Measurements from ENCODE around the gene ZNF496. TPM values are rescaled to one million over a fixed set of nuclear protein-coding genes. Genes with fewer than 3 reads are reported as not detected.
"Not testable (repeated sequence)": the region's sequence is repeated elsewhere in the genome, so short reads cannot be mapped to it uniquely, and the experiment has no call there.

Gene ZNF496
- total RNA-seq, 2 donors from 2014 or later = 30.0 to 53.4 TPM

DNA sequence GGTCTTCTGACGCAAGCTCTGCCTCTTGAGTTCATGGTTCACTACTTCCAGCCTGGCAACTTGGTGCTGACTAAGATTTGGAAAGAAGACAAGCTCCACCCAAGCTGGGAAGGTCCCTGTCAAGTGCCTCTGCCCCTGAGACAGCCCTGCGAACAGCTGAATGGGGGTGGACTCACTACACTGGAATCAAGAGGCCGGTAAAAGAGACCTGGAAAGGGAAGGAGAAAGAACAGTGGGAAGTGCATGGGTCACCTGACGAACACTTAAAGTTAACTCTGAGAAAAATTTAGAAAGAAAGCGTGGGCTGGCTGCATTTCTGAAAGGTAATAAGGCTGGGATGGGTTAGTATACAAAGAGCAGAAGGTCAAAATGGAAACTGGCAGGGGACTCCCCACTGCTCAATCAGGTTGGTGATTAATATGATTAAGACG, 26.1 kb upstream of the ZNF496 start:
- no peaks in the 10 kb centered on the region for H3K9me3 ChIP-seq
- H3K4me1 ChIP-seq = no peaks in the 10 kb centered on the region
- DNase-seq (no peak), ATAC-seq (no peak)
- no peaks in the 10 kb centered on the region for H3K36me3 ChIP-seq (replicated peaks in 1 of 2; ENCODE audit: insufficient read depth in 1 of 2, low read depth in 2 of 2)
- TF ChIP-seq, protein P1, sequence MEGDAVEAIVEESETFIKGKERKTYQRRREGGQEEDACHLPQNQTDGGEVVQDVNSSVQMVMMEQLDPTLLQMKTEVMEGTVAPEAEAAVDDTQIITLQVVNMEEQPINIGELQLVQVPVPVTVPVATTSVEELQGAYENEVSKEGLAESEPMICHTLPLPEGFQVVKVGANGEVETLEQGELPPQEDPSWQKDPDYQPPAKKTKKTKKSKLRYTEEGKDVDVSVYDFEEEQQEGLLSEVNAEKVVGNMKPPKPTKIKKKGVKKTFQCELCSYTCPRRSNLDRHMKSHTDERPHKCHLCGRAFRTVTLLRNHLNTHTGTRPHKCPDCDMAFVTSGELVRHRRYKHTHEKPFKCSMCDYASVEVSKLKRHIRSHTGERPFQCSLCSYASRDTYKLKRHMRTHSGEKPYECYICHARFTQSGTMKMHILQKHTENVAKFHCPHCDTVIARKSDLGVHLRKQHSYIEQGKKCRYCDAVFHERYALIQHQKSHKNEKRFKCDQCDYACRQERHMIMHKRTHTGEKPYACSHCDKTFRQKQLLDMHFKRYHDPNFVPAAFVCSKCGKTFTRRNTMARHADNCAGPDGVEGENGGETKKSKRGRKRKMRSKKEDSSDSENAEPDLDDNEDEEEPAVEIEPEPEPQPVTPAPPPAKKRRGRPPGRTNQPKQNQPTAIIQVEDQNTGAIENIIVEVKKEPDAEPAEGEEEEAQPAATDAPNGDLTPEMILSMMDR (IDR thresholded peaks at IDR 0.05) = no peak
- TF ChIP-seq POLR2A (IDR thresholded peaks at IDR 0.05) = no peak
- intact Hi-C loops (cut with DNase I) = no loop called here
- 36 to 39% methylated on average over 6 of the region's 6 CpGs for WGBS, 2 donors
- no peak overlapping the region for H3K4me3 ChIP-seq
- H3K27ac ChIP-seq = no peak overlapping the region
- H3K27me3 ChIP-seq = no peaks in the 10 kb centered on the region

DNA sequence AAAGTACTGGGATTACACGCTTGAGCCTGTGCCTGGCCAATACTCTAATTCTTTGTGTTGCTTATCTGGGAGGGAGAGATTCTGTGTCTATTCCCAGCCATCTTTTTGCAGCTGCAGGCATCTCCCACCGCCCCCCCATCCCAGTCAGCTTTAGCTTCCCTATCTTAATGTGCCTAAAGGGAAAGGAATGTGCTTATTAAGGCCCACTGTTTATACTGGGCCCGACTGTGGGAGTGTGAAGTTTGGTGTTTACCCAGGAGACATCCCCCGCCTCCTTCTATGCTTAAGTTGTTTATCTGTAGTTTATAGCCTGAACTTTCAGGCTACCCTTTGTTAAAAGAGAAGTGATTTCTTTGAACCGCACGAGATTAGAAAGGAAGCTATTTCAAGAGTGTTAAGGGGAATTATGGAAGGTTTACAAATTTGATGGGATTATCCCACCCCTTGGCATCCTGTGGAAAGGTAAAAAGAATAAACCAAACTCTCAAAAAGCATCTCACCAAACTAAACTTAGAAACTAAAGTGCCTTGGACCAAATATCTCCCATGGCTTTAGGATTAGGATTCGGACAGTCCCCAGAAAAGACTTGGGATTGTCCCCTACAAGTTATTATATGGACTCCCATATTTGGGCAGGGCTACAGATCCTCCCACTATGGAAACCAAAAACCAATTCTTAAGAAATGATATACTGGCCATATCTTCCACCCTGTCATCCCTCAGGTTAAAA, 25.5 kb upstream of the ZNF496 start:
- Histone ChIP-seq H3K27me3 (no peaks in the 10 kb centered on the region), H3K4me1 (no peaks in the 10 kb centered on the region), H3K4me3 (no peak overlapping the region), H3K27ac (no peak overlapping the region), H3K9me3 (no peaks in the 10 kb centered on the region), H3K36me3 (replicated peaks in 1 of 2; ENCODE audit: insufficient read depth in 1 of 2, low read depth in 2 of 2) (no peaks in the 10 kb centered on the region)
- ATAC-seq (no peak), DNase-seq (no peak)
- intact Hi-C loops (cut with DNase I) = no loop called here
- no peak for TF ChIP-seq POLR2A (IDR thresholded peaks at IDR 0.05)
- TF ChIP-seq, protein P1 (IDR thresholded peaks at IDR 0.05) = no peak
- WGBS, 2 donors = 30 to 37% methylated on average over 7 of the region's 7 CpGs

DNA sequence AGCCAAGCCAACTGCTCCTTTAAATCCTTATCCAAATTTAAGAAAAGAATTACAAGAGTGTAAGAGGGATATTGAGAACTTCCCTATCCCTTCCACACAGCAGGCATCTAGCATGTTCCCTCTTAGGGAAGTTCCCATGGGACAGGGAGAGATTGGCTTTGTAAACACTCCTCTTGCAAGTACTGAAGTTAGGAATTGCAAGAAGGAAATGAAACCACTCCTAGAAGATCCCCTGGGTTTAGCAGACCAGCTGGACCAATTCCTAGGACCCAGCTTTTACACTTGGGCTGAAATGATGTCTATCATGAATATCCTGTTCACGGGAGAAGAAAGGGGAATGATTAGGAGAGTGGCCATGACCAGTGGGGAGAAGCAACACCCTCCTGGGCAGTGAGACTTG, 23.5 kb upstream of the ZNF496 start:
- DNase-seq; H3K4me3 ChIP-seq; H3K4me1 ChIP-seq; ATAC-seq; H3K27me3 ChIP-seq; intact Hi-C loops (cut with DNase I); H3K27ac ChIP-seq; H3K9me3 ChIP-seq; H3K36me3 ChIP-seq (replicated peaks in 1 of 2; ENCODE audit: insufficient read depth in 1 of 2, low read depth in 2 of 2): not testable (repeated sequence)
- WGBS, 2 donors = 50 to 59% methylated on average over 1 of the region's 1 CpG

DNA sequence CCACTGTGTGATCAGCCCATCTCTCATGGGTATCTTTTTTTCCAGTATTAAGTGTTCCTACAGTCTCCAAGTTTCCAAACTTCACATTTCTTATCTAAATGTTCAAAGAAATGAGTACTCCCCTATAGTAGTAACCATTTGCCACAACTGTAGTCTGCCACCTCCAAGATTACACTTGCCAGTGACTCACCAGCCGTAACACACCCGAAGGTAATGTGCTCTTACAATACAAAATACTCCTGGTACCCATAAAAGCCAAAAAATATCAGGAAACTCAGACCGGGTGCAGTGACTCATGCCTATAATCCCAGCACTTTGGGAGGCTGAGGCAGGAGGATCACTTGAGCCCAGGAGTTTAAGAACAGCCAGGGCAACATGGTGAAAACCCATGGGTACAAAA, 20.5 kb upstream of the ZNF496 start:
- WGBS, 2 donors = 91 to 100% methylated on average over 3 of the region's 3 CpGs
- Histone ChIP-seq H3K36me3 (replicated peaks in 1 of 2; ENCODE audit: insufficient read depth in 1 of 2, low read depth in 2 of 2) (no peaks in the 10 kb centered on the region), H3K27me3 (no peaks in the 10 kb centered on the region), H3K4me3 (no peak overlapping the region), H3K27ac (no peak overlapping the region), H3K9me3 (no peaks in the 10 kb centered on the region), H3K4me1 (no peaks in the 10 kb centered on the region)
- DNase-seq (no peak), ATAC-seq (no peak)
- intact Hi-C loops (cut with DNase I) = no loop called here
- TF ChIP-seq, protein P1 (IDR thresholded peaks at IDR 0.05) = no peak
- no peak for TF ChIP-seq POLR2A (IDR thresholded peaks at IDR 0.05)

DNA sequence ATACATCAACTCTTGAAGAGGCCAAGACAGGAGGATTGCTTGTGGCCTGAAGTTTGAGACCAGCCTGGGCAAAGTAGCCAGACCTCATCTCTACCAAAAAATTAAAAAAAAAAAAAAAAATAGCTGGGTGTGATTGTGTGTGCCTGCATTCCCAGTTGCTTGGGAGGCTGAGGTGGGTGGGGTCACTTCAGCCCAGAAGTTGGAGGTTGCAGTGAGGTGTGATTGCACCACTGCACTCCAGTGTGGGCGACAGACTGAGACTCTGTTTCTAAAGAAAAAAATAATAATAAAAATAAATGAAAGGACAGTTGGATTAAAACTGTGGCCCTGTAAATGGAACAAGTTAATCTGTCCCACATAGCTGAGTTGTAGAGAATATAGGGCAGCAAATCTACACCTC, 18.9 kb upstream of the ZNF496 start:
- TF ChIP-seq, protein P1 (IDR thresholded peaks at IDR 0.05) = no peak
- TF ChIP-seq POLR2A (IDR thresholded peaks at IDR 0.05) = no peak
- no peaks in the 10 kb centered on the region for H3K27me3 ChIP-seq
- no peaks in the 10 kb centered on the region for H3K36me3 ChIP-seq (replicated peaks in 1 of 2; ENCODE audit: insufficient read depth in 1 of 2, low read depth in 2 of 2)
- no peak for DNase-seq
- ATAC-seq = no peak
- no peak overlapping the region for H3K27ac ChIP-seq
- H3K4me3 ChIP-seq = no peak overlapping the region
- H3K4me1 ChIP-seq = no peaks in the 10 kb centered on the region
- intact Hi-C loops (cut with DNase I) = no loop called here
- no peaks in the 10 kb centered on the region for H3K9me3 ChIP-seq
- WGBS, 2 donors = 72 to 94% methylated on average over 1 of the region's 1 CpG
